ENCODE results near the gene ABCC1.

- TF ChIP-seq CTCF (IDR thresholded peaks at IDR 0.05; ENCODE audit: poor library complexity, severe bottlenecking) (no peak), EZH2 (IDR thresholded peaks at IDR 0.05; ENCODE audit: borderline replicate concordance, insufficient read depth, low read length, poor library complexity, severe bottlenecking) (no peak), RAD21 (conservative IDR thresholded peaks at IDR 0.05) (no peak), TAF1 (IDR thresholded peaks at IDR 0.05; ENCODE audit: low read depth) (no peak), EP300 (conservative IDR thresholded peaks at IDR 0.05; ENCODE audit: poor library complexity, severe bottlenecking) (no peak), MXI1 (conservative IDR thresholded peaks at IDR 0.05; ENCODE audit: poor library complexity, severe bottlenecking) (no peak), REST (IDR thresholded peaks at IDR 0.05; ENCODE audit: borderline replicate concordance) (no peak), POLR2AphosphoS5 (IDR thresholded peaks at IDR 0.05) (no peak), SMC3 (conservative IDR thresholded peaks at IDR 0.05; ENCODE audit: poor library complexity) (no peak)
Observed at GRCh38 chr16:16075488-16076422, 126.3 kb downstream of the ABCC1 start.
